Measurements from ENCODE around the gene KRT72.

The KRT72 gene

GRCh38 chr12:52608826-52609630, 7.8 kb upstream of the KRT72 start:
- no peak overlapping the region for H3K4me3 ChIP-seq (ENCODE audit: low read depth, low read length)
- DNase-seq (ENCODE audit: low read depth), result no peak
- TF ChIP-seq, protein P1, sequence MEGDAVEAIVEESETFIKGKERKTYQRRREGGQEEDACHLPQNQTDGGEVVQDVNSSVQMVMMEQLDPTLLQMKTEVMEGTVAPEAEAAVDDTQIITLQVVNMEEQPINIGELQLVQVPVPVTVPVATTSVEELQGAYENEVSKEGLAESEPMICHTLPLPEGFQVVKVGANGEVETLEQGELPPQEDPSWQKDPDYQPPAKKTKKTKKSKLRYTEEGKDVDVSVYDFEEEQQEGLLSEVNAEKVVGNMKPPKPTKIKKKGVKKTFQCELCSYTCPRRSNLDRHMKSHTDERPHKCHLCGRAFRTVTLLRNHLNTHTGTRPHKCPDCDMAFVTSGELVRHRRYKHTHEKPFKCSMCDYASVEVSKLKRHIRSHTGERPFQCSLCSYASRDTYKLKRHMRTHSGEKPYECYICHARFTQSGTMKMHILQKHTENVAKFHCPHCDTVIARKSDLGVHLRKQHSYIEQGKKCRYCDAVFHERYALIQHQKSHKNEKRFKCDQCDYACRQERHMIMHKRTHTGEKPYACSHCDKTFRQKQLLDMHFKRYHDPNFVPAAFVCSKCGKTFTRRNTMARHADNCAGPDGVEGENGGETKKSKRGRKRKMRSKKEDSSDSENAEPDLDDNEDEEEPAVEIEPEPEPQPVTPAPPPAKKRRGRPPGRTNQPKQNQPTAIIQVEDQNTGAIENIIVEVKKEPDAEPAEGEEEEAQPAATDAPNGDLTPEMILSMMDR (IDR thresholded peaks at IDR 0.05; ENCODE audit: insufficient read depth, low read depth, low read length, missing control alignments), result no peak

- H3K4me3 ChIP-seq (ENCODE audit: low read depth, low read length), result no peak overlapping the region
- TF ChIP-seq, protein P1 (IDR thresholded peaks at IDR 0.05; ENCODE audit: insufficient read depth, low read depth, low read length, missing control alignments), result no peak
- no peak for DNase-seq (ENCODE audit: low read depth)
These were observed 6.9 kb upstream of the KRT72 start for GRCh38 chr12:52608161-52608560.

GRCh38 chr12:52607314-52607713, 6.1 kb upstream of the KRT72 start:
- no peak for DNase-seq (ENCODE audit: low read depth)
- no peak overlapping the region for H3K4me3 ChIP-seq (ENCODE audit: low read depth, low read length)
- TF ChIP-seq, protein P1 (IDR thresholded peaks at IDR 0.05; ENCODE audit: insufficient read depth, low read depth, low read length, missing control alignments), result no peak

DNA sequence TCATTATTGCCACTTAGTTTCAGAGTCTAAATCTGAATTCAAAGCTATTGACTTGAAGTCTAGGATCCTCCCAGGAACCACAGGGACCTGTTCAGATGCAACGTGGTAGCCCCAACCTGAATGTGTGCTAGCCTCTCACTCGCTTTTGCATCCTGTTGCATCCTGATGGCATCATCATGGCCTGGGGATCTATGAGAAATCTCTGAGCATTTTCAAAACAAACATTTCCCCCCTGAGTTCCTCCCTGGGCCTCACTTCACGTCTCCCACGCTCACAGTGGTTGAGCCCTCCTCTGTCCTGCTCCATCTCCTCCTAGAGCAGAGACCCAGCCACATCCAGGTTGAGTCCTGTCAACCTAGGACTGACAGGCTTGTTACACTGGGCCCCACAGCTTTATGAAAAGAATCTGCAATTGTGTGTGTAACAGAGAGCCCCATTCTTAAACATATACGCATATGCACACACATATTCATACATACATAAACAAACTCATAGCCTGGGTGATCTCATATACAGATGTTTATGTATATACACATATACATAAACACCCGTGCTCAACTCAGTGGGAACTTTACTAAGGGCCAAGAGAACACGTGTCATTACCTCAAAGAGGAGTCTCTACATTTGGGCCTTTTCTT, 5.4 kb upstream of the KRT72 start:
- H3K4me3 ChIP-seq (ENCODE audit: low read depth, low read length), result no peak overlapping the region
- no peak for DNase-seq (ENCODE audit: low read depth)
- TF ChIP-seq, protein P1 (IDR thresholded peaks at IDR 0.05; ENCODE audit: insufficient read depth, low read depth, low read length, missing control alignments), result no peak

- TF ChIP-seq, protein P1 (IDR thresholded peaks at IDR 0.05; ENCODE audit: insufficient read depth, low read depth, low read length, missing control alignments), result no peak
- no peak for DNase-seq (ENCODE audit: low read depth)
- no peak overlapping the region for H3K4me3 ChIP-seq (ENCODE audit: low read depth, low read length)
These were observed 4.8 kb upstream of the KRT72 start for GRCh38 chr12:52606096-52606495.

- no peak for DNase-seq (ENCODE audit: low read depth)
- H3K4me3 ChIP-seq (ENCODE audit: low read depth, low read length), result no peak overlapping the region
- TF ChIP-seq, protein P1 (IDR thresholded peaks at IDR 0.05; ENCODE audit: insufficient read depth, low read depth, low read length, missing control alignments), result no peak
These were observed 4.3 kb upstream of the KRT72 start for GRCh38 chr12:52605542-52605941.

Data from GM12865 (cell line).